Right lobe of liver (tissue), 6 donors: Measurements from ENCODE around the gene DGCR6. TPM values are rescaled to one million over a fixed set of nuclear protein-coding genes. Genes with fewer than 3 reads are reported as not detected.
A peak's percentile ranks its signal among the peaks of the same experiment; 100 is the strongest.
"Not testable (repeated sequence)": the region's sequence is repeated elsewhere in the genome, so short reads cannot be mapped to it uniquely, and the experiment has no call there.

ENCODE experiments used
- ATAC-seq, 4 donors: fragments of 200-7000 bp; cut with Tn5 transposase; one replicate each; pipeline ENCODE4 v1.9.1; 2020; ENCODE audit warnings: mild to moderate bottlenecking in 4 of 4, moderate library complexity in 4 of 4
- DNase-seq, 3 donors: peaks; one replicate each; pipeline ENCODE4 v3.0.0-alpha.2; 2020
- H3K27ac ChIP-seq, 3 donors: fragments of 200-600 bp; one replicate each; pipeline ENCODE4 v1.8.0; 2022
- H3K27me3 ChIP-seq, 2 donors: fragments of 200-600 bp; one replicate each; pipeline ENCODE4 v1.8.0; 2022
- H3K36me3 ChIP-seq, 4 donors: fragments of 200-600 bp; sonication (generic) in 1 of 4; one replicate each; pipeline versions ENCODE4 v1.5.1 to v1.8.0; 2017 to 2022; ENCODE audit warnings: control low read depth in 1 of 4
- H3K4me1 ChIP-seq, 4 donors: fragments of 200-600 bp; sonication (generic) in 1 of 4; one replicate each; pipeline versions ENCODE4 v1.5.1 to v1.8.0; 2017 to 2022; ENCODE audit warnings: control low read depth in 1 of 4
- H3K4me3 ChIP-seq, 3 donors: fragments of 200-600 bp; one replicate each; pipeline ENCODE4 v1.8.0; 2022
- H3K9me3 ChIP-seq, 4 donors: fragments of 200-600 bp; sonication (generic) in 1 of 4; one replicate each; pipeline versions ENCODE4 v1.5.1 to v1.8.0; 2017 to 2022; ENCODE audit warnings: control low read depth in 1 of 4
- POLR2A ChIP-seq: fragments of 450-650 bp; IDR thresholded peaks from one replicate; pipeline ENCODE4 v1.6.1; 2017; ENCODE audit warnings: antibody characterized with exemption, mild to moderate bottlenecking
- WGBS: methylation state at CpG from one replicate; pipeline ENCODE4 v1.1.6; 2018; ENCODE audit warnings: low coverage, low lambda C conversion rate; ENCODE audit not compliant: insufficient coverage; ENCODE audit errors: missing lambda C conversion rate; 5-methylcytosine and 5-hydroxymethylcytosine counted together
- intact Hi-C, 2 donors: fragments of 100-400 bp; cut with DNase I; formaldehyde crosslinking; loops; one replicate each; pipeline versions ENCODE4 v1.11.2 to v1.14.1; 2022
- total RNA-seq, 6 experiments: library from RNA; depleted of rRNA in 2 of 6; stranded (reverse); fragments of >200 nt in 2 of 6; fragmentation: NEBNext Ultra II Directional in 3 of 6; extraction: Animal tissue kit (Norgen Biotek cat#: 25700) in 3 of 6; gene quantifications; one replicate each; pipeline versions ENCODE4 v1.1.0 to v1.2.4, GENCODE V29; 2016 to 2023
- TF ChIP-seq, protein P1 (sequence below), 4 donors: fragments of 200-600 bp in 3 of 4; fragments of 450-650 bp in 1 of 4; IDR thresholded peaks; one replicate each; pipeline versions ENCODE4 v1.5.1 to v1.8.0; 2016 to 2022; ENCODE audit warnings: antibody characterized with exemption in 4 of 4, mild to moderate bottlenecking in 2 of 4
- donor health status: DM: no; HTN: yes; CAD: no.
- donor health status: DM: no; HTN: no; CAD: no.
- donor health status: DM: no; HTN: no; CAD: no.
- donor health status: DM: no; HTN: yes; CAD: no.
- donor health status: DM: no; HTN: yes; CAD: no.

DGCR6 gene
- total RNA-seq, 6 experiments from 2014 or later = 0.92 to 5.1 (median 2.5) TPM

GRCh38 chr22:18906896-18907295, 776 bp downstream of the DGCR6 start:
- no CpG with 5 or more reads among the region's 13 CpGs for WGBS
- Histone ChIP-seq H3K4me3 (no peak overlapping the region), H3K27ac (no peak overlapping the region), H3K36me3 (no peaks in the 10 kb centered on the region), H3K27me3 (no peaks in the 10 kb centered on the region), H3K4me1 (no peaks in the 10 kb centered on the region), H3K9me3 (no peaks in the 10 kb centered on the region)
- ATAC-seq (no peak), DNase-seq (no peak)
- intact Hi-C loops = no loop called here
- TF ChIP-seq, protein P1, sequence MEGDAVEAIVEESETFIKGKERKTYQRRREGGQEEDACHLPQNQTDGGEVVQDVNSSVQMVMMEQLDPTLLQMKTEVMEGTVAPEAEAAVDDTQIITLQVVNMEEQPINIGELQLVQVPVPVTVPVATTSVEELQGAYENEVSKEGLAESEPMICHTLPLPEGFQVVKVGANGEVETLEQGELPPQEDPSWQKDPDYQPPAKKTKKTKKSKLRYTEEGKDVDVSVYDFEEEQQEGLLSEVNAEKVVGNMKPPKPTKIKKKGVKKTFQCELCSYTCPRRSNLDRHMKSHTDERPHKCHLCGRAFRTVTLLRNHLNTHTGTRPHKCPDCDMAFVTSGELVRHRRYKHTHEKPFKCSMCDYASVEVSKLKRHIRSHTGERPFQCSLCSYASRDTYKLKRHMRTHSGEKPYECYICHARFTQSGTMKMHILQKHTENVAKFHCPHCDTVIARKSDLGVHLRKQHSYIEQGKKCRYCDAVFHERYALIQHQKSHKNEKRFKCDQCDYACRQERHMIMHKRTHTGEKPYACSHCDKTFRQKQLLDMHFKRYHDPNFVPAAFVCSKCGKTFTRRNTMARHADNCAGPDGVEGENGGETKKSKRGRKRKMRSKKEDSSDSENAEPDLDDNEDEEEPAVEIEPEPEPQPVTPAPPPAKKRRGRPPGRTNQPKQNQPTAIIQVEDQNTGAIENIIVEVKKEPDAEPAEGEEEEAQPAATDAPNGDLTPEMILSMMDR (IDR thresholded peaks at IDR 0.05) = no peak
- no peak for TF ChIP-seq POLR2A

- H3K27ac ChIP-seq = no peak overlapping the region
- TF ChIP-seq POLR2A = no peak
- TF ChIP-seq, protein P1 (IDR thresholded peaks at IDR 0.05) = no peak
- no peak overlapping the region for H3K4me3 ChIP-seq
- H3K36me3 ChIP-seq = no peaks in the 10 kb centered on the region
- H3K27me3 ChIP-seq = no peaks in the 10 kb centered on the region
- no peaks in the 10 kb centered on the region for H3K9me3 ChIP-seq
- no CpG with 5 or more reads among the region's 5 CpGs for WGBS
- no peaks in the 10 kb centered on the region for H3K4me1 ChIP-seq
- ATAC-seq = no peak
- intact Hi-C loops = no loop called here
- no peak for DNase-seq
Measured at GRCh38 chr22:18909556-18909955, 3.4 kb downstream of the DGCR6 start.

DNA sequence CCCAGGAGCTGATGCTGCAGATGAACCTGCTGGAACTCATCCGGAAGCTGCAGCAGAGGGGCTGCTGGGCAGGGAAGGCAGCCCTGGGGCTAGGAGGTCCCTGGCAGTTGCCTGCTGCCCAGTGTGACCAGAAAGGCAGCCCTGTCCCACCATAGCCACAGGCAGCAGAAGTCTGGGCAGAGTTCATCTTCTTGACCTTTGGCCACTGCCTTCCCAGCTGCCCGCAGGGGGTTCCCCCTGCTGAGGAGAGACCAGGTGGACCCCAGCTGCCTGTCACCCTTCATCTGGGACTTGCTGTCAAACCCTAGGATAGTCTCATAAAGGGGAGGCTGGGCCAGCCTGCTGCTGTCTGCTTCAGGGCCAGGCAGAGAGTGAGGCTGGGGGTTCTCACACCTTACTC, 5.4 kb downstream of the DGCR6 start:
- DNase-seq, H3K4me3 ChIP-seq, H3K36me3 ChIP-seq, H3K9me3 ChIP-seq, H3K4me1 ChIP-seq, H3K27ac ChIP-seq, H3K27me3 ChIP-seq, intact Hi-C loops: not testable (repeated sequence)
- no CpG with 5 or more reads among the region's 2 CpGs for WGBS
- peak; percentile 58 to 73 (median 61) for ATAC-seq

- H3K4me1 ChIP-seq, H3K36me3 ChIP-seq, intact Hi-C loops, H3K27me3 ChIP-seq, H3K9me3 ChIP-seq, H3K4me3 ChIP-seq, H3K27ac ChIP-seq, DNase-seq: not testable (repeated sequence)
- WGBS = no CpG with 5 or more reads among the region's 10 CpGs
- ATAC-seq = peak; percentile 84 to 91 (median 90)
Measured at GRCh38 chr22:18912264-18912946, 6.3 kb downstream of the DGCR6 start.

DNA sequence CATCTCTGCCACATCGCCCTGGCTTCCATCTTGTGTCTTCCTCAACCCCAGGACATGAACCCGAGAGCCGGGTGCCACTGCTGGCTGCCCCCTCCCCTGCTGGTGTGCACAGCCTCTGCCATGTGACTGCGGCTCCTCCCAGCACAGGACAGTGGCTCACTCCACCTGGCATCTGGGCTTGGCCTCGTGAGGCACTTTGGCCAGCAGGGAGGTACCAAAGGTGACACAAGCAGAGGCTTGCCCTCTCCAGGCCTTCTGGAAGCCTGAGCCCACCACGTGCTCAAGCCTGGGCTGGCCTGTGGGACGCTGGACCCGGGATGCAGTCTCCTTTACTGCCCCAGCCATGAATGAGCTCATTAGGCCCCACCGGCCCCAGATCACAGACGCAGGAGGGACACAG, 8.4 kb downstream of the DGCR6 start:
- H3K36me3 ChIP-seq, H3K4me3 ChIP-seq, intact Hi-C loops, H3K27ac ChIP-seq, DNase-seq, H3K9me3 ChIP-seq, H3K4me1 ChIP-seq, H3K27me3 ChIP-seq: not testable (repeated sequence)
- no CpG with 5 or more reads among the region's 10 CpGs for WGBS
- ATAC-seq = peak in 1 of 4 donors; percentile 48

GRCh38 chr22:18915550-18915949, 9.4 kb downstream of the DGCR6 start:
- intact Hi-C loops = not testable (repeated sequence)

GRCh38 chr22:18917818-18918217, 11.7 kb downstream of the DGCR6 start:
- H3K27ac ChIP-seq, H3K9me3 ChIP-seq, H3K36me3 ChIP-seq, H3K4me3 ChIP-seq, intact Hi-C loops, H3K27me3 ChIP-seq, DNase-seq, H3K4me1 ChIP-seq, ATAC-seq: not testable (repeated sequence)
- WGBS = 83% methylated on average over 1 of the region's 3 CpGs

More at GRCh38 chr22:18915550-18915949, 9.4 kb downstream of the DGCR6 start:
- H3K4me3 ChIP-seq, H3K27me3 ChIP-seq, ATAC-seq, H3K27ac ChIP-seq, H3K36me3 ChIP-seq, H3K9me3 ChIP-seq, DNase-seq, H3K4me1 ChIP-seq: not testable (repeated sequence)
- no CpG with 5 or more reads among the region's 9 CpGs for WGBS

DNA sequence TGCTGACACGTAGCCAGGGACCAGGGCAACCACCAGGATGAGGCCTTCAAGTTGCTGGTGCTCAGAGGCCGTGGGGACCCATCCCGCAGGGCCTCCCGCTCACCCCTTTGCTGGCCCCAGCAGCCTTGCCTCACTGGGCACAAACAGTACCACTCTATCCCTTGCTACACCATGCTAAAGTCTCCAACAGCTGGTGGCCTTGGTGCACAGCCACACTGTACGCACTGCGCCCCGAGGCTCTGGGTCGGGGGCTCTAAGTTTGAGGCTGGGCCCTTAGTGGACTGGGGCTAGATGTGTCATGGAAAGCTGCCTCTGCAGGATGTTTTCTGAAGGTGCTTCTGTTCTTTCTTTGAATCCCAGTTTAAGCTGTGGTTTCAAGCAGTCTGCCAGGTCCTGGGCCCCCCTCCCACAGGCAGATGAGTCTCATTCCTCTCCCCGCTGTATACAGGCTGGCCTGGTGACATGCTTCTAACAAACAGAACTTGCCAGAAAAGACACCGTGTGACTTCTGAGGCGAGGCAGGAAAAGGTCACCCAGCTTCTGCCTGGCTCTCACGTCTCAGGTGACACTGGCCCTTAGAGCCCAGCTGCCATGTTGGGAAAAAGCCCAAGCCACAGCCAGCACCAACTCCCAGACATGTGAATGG, 14.3 kb downstream of the DGCR6 start:
- H3K36me3 ChIP-seq, H3K4me3 ChIP-seq, H3K27ac ChIP-seq, intact Hi-C loops, H3K27me3 ChIP-seq, H3K9me3 ChIP-seq, DNase-seq, ATAC-seq, H3K4me1 ChIP-seq: not testable (repeated sequence)
- no CpG with 5 or more reads among the region's 12 CpGs for WGBS
